ENCODE measurements around the gene MTMR3. TPM values are rescaled to one million over a fixed set of nuclear protein-coding genes. Genes with fewer than 3 reads are reported as not detected.

The MTMR3 gene
- total RNA-seq, 2 experiments from 2014 or later = 57.8 to 60.6 TPM

DNA sequence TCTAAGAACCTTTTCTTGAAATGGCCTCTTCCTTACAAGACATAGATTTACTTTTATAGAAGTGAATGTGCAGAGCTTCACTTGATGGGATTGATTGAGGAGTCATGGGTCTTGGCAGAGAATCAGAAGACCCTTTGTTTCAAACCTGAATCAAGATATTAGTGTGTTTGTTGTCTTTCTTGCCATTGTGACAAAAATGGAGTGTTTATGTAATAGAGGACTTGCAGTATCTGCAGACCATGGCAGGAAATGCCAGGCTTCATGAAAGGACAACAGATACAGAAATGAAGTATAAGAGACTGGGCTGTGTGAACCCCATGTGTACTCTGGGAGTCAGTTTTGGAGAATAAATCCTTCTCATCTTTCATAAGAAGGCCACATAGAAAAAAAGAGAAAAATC, 124.4 kb downstream of the MTMR3 start:
- H3K4me3 Mint-ChIP-seq = no peak overlapping the region
- Histone ChIP-seq H3K4me3 (ENCODE audit: low read length) (no peak overlapping the region), H3K4me1 (ENCODE audit: insufficient read depth, low read length) (no peaks in the 10 kb centered on the region), H3K36me3 (ENCODE audit: insufficient read depth, low read length) (peaks cover 79% of the 10 kb centered on the region), H3K27me3 (ENCODE audit: control insufficient read depth in 1 of 2, insufficient read depth in 2 of 2, low read length in 2 of 2) (no peaks in the 10 kb centered on the region), H3K27ac (ENCODE audit: low read depth in 1 of 2, low read length in 2 of 2) (no peak overlapping the region), H3K9me3 (ENCODE audit: control insufficient read depth in 1 of 2, insufficient read depth in 1 of 2, low read length in 2 of 2) (no peaks in the 10 kb centered on the region)
- no peak for ATAC-seq (ENCODE audit: poor library complexity)
- TF ChIP-seq, protein P1, sequence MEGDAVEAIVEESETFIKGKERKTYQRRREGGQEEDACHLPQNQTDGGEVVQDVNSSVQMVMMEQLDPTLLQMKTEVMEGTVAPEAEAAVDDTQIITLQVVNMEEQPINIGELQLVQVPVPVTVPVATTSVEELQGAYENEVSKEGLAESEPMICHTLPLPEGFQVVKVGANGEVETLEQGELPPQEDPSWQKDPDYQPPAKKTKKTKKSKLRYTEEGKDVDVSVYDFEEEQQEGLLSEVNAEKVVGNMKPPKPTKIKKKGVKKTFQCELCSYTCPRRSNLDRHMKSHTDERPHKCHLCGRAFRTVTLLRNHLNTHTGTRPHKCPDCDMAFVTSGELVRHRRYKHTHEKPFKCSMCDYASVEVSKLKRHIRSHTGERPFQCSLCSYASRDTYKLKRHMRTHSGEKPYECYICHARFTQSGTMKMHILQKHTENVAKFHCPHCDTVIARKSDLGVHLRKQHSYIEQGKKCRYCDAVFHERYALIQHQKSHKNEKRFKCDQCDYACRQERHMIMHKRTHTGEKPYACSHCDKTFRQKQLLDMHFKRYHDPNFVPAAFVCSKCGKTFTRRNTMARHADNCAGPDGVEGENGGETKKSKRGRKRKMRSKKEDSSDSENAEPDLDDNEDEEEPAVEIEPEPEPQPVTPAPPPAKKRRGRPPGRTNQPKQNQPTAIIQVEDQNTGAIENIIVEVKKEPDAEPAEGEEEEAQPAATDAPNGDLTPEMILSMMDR (IDR thresholded peaks at IDR 0.05) = no peak
- no peaks in the 10 kb centered on the region for H3K27me3 Mint-ChIP-seq
- H3K36me3 Mint-ChIP-seq (ENCODE audit: low read depth) = peaks cover 88% of the 10 kb centered on the region
- peaks cover 8% of the 10 kb centered on the region for H3K4me1 Mint-ChIP-seq (ENCODE audit: low read depth)
- CTCF ChIA-PET = no interaction called here
- no peaks in the 10 kb centered on the region for H3K9me3 Mint-ChIP-seq
- no peak overlapping the region for H3K27ac Mint-ChIP-seq
- intact Hi-C loops (cut with DNase I, micrococcal nuclease) = loop anchor here in 1 of 2 experiments (5.0 to 10.0 kb wide), 2 partner anchors 173 to 315 kb away; partner anchors contain the start of gene ASCC2
- POLR2A ChIA-PET = no interaction called here
- DNase-seq = no peak

DNA sequence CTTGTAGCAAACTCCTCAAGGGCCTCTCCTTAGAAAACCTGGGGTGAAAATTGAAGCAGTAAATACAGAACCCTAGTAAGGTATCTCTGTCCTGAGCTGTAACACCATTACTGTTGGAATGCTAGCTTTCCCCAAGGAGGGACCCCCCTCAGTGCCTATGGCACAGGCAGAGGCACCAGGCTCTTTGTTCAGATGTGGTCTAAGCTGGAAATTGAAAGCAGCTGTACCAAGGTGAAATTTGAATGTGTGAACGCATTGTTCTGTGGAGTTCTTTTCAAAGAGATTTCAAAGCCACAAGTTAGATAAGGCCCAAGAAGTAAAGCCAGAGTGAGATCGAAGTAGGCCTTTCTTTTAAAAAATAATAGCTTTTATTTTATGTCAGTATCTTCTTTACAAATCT, 125.4 kb downstream of the MTMR3 start:
- no peak overlapping the region for H3K27ac Mint-ChIP-seq
- TF ChIP-seq, protein P1 (IDR thresholded peaks at IDR 0.05) = no peak
- POLR2A ChIA-PET = no interaction called here
- Histone ChIP-seq H3K4me3 (ENCODE audit: low read length) (no peak overlapping the region), H3K36me3 (ENCODE audit: insufficient read depth, low read length) (peaks cover 81% of the 10 kb centered on the region), H3K27ac (ENCODE audit: low read depth in 1 of 2, low read length in 2 of 2) (no peak overlapping the region), H3K9me3 (ENCODE audit: control insufficient read depth in 1 of 2, insufficient read depth in 1 of 2, low read length in 2 of 2) (no peaks in the 10 kb centered on the region), H3K27me3 (ENCODE audit: control insufficient read depth in 1 of 2, insufficient read depth in 2 of 2, low read length in 2 of 2) (no peaks in the 10 kb centered on the region), H3K4me1 (ENCODE audit: insufficient read depth, low read length) (no peaks in the 10 kb centered on the region)
- no peaks in the 10 kb centered on the region for H3K9me3 Mint-ChIP-seq
- H3K4me3 Mint-ChIP-seq = no peak overlapping the region
- DNase-seq (no peak), ATAC-seq (ENCODE audit: poor library complexity) (no peak)
- intact Hi-C loops (cut with DNase I, micrococcal nuclease) = loop anchor here in 1 of 2 experiments (5.0 to 10.0 kb wide), 2 partner anchors 174 to 316 kb away; partner anchors contain the start of gene ASCC2
- CTCF ChIA-PET = no interaction called here
- H3K36me3 Mint-ChIP-seq (ENCODE audit: low read depth) = peaks cover 89% of the 10 kb centered on the region
- no peaks in the 10 kb centered on the region for H3K27me3 Mint-ChIP-seq
- H3K4me1 Mint-ChIP-seq (ENCODE audit: low read depth) = peaks cover 8% of the 10 kb centered on the region

DNA sequence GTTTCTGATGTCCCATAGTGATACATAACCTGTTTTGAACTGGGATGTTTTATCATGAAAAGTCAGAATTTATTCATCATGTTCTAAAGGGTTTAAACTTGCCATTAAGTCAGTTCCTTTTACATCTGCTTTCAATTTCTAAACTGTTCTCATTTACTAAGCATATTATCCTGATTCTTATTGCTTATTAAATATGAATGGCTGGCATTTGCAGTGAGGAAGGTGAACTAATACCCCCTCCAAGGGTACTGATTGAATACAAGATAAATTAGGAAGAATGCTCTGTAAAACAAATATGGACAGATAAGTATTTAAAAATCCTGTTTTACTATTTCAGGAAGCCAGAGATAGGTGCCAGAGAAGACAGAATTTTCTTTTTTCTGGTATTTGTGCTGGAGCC, 126.5 kb downstream of the MTMR3 start:
- no peak for ATAC-seq (ENCODE audit: poor library complexity)
- TF ChIP-seq, protein P1 (IDR thresholded peaks at IDR 0.05) = no peak
- no peak overlapping the region for H3K27ac Mint-ChIP-seq
- no peaks in the 10 kb centered on the region for H3K4me1 ChIP-seq (ENCODE audit: insufficient read depth, low read length)
- peaks cover 8% of the 10 kb centered on the region for H3K4me1 Mint-ChIP-seq (ENCODE audit: low read depth)
- H3K4me3 Mint-ChIP-seq = no peak overlapping the region
- peaks cover 93% of the 10 kb centered on the region for H3K36me3 Mint-ChIP-seq (ENCODE audit: low read depth)
- DNase-seq = no peak
- CTCF ChIA-PET = no interaction called here
- H3K9me3 Mint-ChIP-seq = no peaks in the 10 kb centered on the region
- H3K4me3 ChIP-seq (ENCODE audit: low read length) = no peak overlapping the region
- H3K9me3 ChIP-seq (ENCODE audit: control insufficient read depth in 1 of 2, insufficient read depth in 1 of 2, low read length in 2 of 2) = no peaks in the 10 kb centered on the region
- intact Hi-C loops (cut with DNase I, micrococcal nuclease) = loop anchor here in 1 of 2 experiments (5.0 to 10.0 kb wide), 2 partner anchors 175 to 317 kb away; partner anchors contain the start of gene ASCC2
- H3K27me3 Mint-ChIP-seq = no peaks in the 10 kb centered on the region
- H3K27ac ChIP-seq (ENCODE audit: low read depth in 1 of 2, low read length in 2 of 2) = no peak overlapping the region
- H3K27me3 ChIP-seq (ENCODE audit: control insufficient read depth in 1 of 2, insufficient read depth in 2 of 2, low read length in 2 of 2) = no peaks in the 10 kb centered on the region
- H3K36me3 ChIP-seq (ENCODE audit: insufficient read depth, low read length) = peaks cover 88% of the 10 kb centered on the region
- POLR2A ChIA-PET = no interaction called here

All from CD4-positive, alpha-beta T cell (primary cell).